MCF 10A (cell line): ENCODE data around the gene SPHK1. TPM values are rescaled to one million over a fixed set of nuclear protein-coding genes. Genes with fewer than 3 reads are reported as not detected.

Source experiments
- BruUV-seq: library from RNA; stranded (reverse); fragments of 400-500 nt; replicated peaks from 2 replicates; lab custom pipeline; 2021; lab: Mats Ljungman, UMichigan
- CTCF ChIA-PET: fragments of 300-600 bp; sonication (Branson Sonifier 250); formaldehyde crosslinking; extraction: SDS; loops from one replicate; lab custom pipeline; 2021; ENCODE audit warnings: antibody characterized with exemption, inconsistent platforms; lab: Yijun Ruan, JAX
- POLR2A ChIA-PET: fragments of 300-600, 350-650 bp; sonication (Branson Sonifier 250); formaldehyde crosslinking; extraction: SDS; loops from one replicate; lab custom pipeline; 2020; ENCODE audit warnings: antibody characterized with exemption, inconsistent platforms; lab: Yijun Ruan, JAX
- DNase-seq: peaks from one replicate; pipeline ENCODE4 v3.0.0-alpha.2; 2018; ENCODE audit not compliant: unreplicated experiment
- H3K27ac Mint-ChIP-seq: one replicate; pipeline ENCODE4 v1.8.0; 2022; ENCODE audit warnings: mild to moderate bottlenecking, low read depth, mixed read lengths; ENCODE audit not compliant: unreplicated experiment
- H3K27me3 Mint-ChIP-seq: one replicate; pipeline ENCODE4 v1.8.0; 2022; ENCODE audit warnings: mixed read lengths; ENCODE audit not compliant: insufficient read depth, unreplicated experiment
- H3K36me3 Mint-ChIP-seq: one replicate; pipeline ENCODE4 v1.8.0; 2022; ENCODE audit warnings: mild to moderate bottlenecking, moderate library complexity, mixed read lengths; ENCODE audit not compliant: insufficient read depth, unreplicated experiment
- H3K4me1 Mint-ChIP-seq: one replicate; pipeline ENCODE4 v1.8.0; 2022; ENCODE audit warnings: mixed read lengths; ENCODE audit not compliant: insufficient read depth, unreplicated experiment
- H3K4me3 Mint-ChIP-seq: one replicate; pipeline ENCODE4 v1.8.0; 2022; ENCODE audit warnings: mild to moderate bottlenecking, moderate library complexity, mixed read lengths; ENCODE audit not compliant: unreplicated experiment
- H3K9me3 Mint-ChIP-seq: one replicate; pipeline ENCODE4 v1.8.0; 2022; ENCODE audit warnings: mixed read lengths; ENCODE audit not compliant: unreplicated experiment
- CTCF ChIP-seq: fragments of 200-600 bp; IDR thresholded peaks from one replicate; pipeline ENCODE4 v1.8.0; 2022; ENCODE audit warnings: antibody characterized with exemption, mild to moderate bottlenecking; ENCODE audit not compliant: unreplicated experiment
- intact Hi-C: fragments of 100-400 bp; cut with micrococcal nuclease; formaldehyde crosslinking; loops from 2 replicates; pipeline ENCODE4 v1.14.1; 2022
- total RNA-seq: library from RNA; stranded (reverse); gene quantifications from 2 replicates; pipeline ENCODE4 v1.2.3, GENCODE V29; 2022

SPHK1 gene
- total RNA-seq, 1 experiment from 2014 or later = 7.1 TPM

DNA sequence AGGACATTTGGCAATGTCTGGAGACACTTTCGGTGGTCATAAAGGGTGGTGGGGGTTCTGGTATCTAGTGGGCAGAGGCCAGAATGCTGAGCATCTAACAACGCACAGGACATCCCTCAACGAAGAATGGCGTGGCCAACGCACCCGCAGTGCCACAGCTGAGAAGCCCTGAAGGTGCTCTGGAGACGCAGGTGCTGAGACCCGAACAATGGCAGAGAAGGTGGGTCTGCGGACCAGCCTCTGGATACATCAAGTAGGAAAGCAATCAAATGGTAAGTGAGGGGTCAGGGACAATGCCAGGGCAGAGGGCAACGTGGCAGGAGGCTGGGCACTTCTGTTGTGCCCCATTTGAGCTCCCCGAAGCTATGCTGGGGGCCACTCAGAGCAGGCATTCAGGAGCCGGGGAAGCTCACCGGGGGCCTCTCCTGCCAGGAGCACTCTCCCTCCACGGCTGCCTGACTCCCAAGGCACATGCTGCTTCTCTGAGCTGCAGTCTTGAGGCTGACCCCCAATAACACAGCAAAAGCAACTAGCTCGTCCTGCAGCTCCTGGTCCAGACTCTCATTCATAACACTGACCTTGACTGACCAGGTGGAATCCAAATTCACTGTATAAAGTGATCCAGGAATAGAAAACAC lies 26.0 kb downstream of the SPHK1 start:
- POLR2A ChIA-PET = interaction anchor here (0.7 to 0.8 kb wide), 2 partner anchors 39 to 49 kb away, joined by 3 read pairs; no protein-coding TSS in a partner anchor
- BruUV-seq = no TSS peak
- intact Hi-C loops = no loop called here
- Mint-ChIP-seq H3K27ac (no peak overlapping the region), H3K4me1 (no peaks in the 10 kb centered on the region), H3K9me3 (no peaks in the 10 kb centered on the region), H3K36me3 (peaks cover 16% of the 10 kb centered on the region), H3K4me3 (no peak overlapping the region), H3K27me3 (no peaks in the 10 kb centered on the region)
- no peak for TF ChIP-seq CTCF
- DNase-seq = no peak
- CTCF ChIA-PET = interaction anchor here (0.6 to 8.5 kb wide), 7 partner anchors 12 to 96 kb away, joined by 3 to 72 read pairs (median 3); no protein-coding TSS in a partner anchor

DNA sequence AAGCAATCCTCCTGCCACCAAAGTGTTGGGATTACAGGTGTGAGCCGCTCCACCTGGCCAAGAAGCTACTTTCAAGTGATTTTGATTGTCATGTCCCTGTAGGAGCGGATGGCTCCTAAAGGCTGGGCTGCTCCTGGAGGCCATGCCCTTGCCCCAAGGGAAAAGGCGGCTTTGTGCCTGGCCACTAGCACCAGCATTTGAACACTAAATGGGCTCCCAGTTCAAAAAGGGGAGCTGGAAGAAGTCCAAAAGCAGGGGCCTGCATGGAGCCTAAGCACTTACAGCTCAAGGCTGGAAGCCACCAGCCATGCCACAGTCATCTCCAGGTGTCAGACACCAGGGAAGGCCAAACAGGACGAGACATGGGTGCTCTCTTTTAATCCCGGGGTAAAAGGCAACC lies 26.8 kb downstream of the SPHK1 start:
- DNase-seq = no peak
- Mint-ChIP-seq H3K36me3 (peaks cover 18% of the 10 kb centered on the region), H3K9me3 (no peaks in the 10 kb centered on the region), H3K27ac (no peak overlapping the region), H3K4me1 (no peaks in the 10 kb centered on the region), H3K27me3 (no peaks in the 10 kb centered on the region), H3K4me3 (no peak overlapping the region)
- TF ChIP-seq CTCF = no peak
- intact Hi-C loops = no loop called here
- ChIA-PET POLR2A (interaction anchor here (0.8 to 1.0 kb wide), 3 partner anchors 25 to 39 kb away, joined by 3 to 4 read pairs (median 3); no protein-coding TSS in a partner anchor), CTCF (interaction anchor here (0.6 to 8.5 kb wide), 5 partner anchors 12 to 96 kb away, joined by 3 to 72 read pairs (median 3); no protein-coding TSS in a partner anchor)
- BruUV-seq = no TSS peak

DNA sequence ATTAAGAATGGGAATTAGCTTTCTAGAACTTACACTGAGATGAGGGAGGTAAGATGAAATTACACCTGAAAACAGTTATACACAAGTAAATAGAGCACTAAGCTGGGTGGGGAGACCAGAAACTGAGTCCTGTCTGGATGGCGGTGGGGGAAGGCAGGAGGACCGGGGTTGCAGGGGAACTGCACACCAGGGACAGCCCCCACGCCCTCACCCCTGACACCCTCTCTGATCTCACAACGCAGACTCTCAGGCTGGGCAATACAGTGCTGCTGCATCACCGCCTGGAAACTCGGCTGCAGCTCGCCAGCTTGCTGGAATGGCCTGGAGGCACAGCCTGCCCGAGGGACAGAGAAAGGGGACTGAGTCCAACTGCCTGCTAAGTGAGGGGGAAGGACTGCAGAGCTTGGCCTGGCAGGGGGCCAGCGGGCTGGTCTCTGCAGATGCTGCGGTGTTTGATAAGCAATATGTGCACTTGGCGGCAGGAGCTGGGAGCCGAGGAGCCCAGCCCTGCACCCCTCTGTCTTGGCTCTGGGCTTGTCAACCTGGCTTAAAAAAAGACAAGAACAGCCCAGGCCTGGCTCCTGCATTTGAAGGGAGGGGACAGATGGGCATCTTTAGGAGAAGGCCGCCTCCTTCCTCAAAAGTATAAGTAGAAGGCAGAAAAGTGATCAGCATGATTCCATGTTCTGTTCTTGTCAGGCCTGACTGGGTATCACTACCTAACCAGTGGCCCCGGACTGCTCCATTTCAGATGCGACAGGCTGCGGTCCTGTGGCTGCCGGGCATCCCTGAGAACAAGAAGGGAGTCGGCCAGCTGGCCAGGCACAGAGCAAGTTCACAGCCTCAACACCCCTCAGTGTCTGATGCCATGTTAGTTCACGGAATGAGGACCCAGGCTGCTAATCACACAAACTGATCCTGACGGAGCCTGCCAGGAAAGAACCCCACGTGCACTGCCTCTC lies 30.2 kb downstream of the SPHK1 start:
- H3K4me3 Mint-ChIP-seq = no peak overlapping the region
- no peak for TF ChIP-seq CTCF
- H3K36me3 Mint-ChIP-seq = peaks cover 10% of the 10 kb centered on the region
- ChIA-PET POLR2A (interaction anchor here (0.5 to 0.7 kb wide), 2 partner anchors 149 to 318 kb away, joined by 3 read pairs; no protein-coding TSS in a partner anchor), CTCF (interaction anchor here (0.6 to 8.5 kb wide), 6 partner anchors 11 to 259 kb away, joined by 3 to 72 read pairs (median 3); no protein-coding TSS in a partner anchor)
- DNase-seq = no peak
- BruUV-seq = no TSS peak
- H3K27me3 Mint-ChIP-seq = no peaks in the 10 kb centered on the region
- no peaks in the 10 kb centered on the region for H3K9me3 Mint-ChIP-seq
- intact Hi-C loops = no loop called here
- H3K4me1 Mint-ChIP-seq = no peaks in the 10 kb centered on the region
- no peak overlapping the region for H3K27ac Mint-ChIP-seq

DNA sequence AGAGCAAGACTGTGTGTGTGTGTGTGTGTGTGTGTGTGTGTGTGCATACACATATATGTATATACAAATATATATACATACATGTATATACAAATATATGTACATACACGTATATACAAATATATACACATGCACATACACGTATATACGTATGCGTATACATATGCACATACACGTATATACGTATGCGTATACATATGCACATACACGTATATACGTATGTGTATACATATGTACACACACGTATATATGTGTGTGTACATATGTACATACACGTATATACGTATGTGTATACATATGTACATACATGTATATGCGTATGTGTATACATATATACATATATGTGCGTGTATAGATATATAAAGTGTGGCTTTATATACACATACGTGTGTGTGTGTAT lies 31.4 kb downstream of the SPHK1 start:
- no peaks in the 10 kb centered on the region for H3K27me3 Mint-ChIP-seq
- no peak overlapping the region for H3K4me3 Mint-ChIP-seq
- DNase-seq = no peak
- CTCF ChIA-PET = interaction anchor here (0.7 to 8.5 kb wide), 3 partner anchors 18 to 260 kb away, joined by 3 to 72 read pairs (median 44); no protein-coding TSS in a partner anchor
- H3K27ac Mint-ChIP-seq = no peak overlapping the region
- no peaks in the 10 kb centered on the region for H3K4me1 Mint-ChIP-seq
- no peak for TF ChIP-seq CTCF
- H3K9me3 Mint-ChIP-seq = no peaks in the 10 kb centered on the region
- BruUV-seq = no TSS peak
- peaks cover 10% of the 10 kb centered on the region for H3K36me3 Mint-ChIP-seq
- POLR2A ChIA-PET = interaction anchor here (0.7 kb wide), 1 partner anchor 317 kb away, joined by 3 read pairs; no protein-coding TSS in a partner anchor
- intact Hi-C loops = no loop called here
